ENCODE measurements around the gene SUPT20H. TPM values are rescaled to one million over a fixed set of nuclear protein-coding genes. Genes with fewer than 3 reads are reported as not detected.

Gene SUPT20H
- total and polyA plus RNA-seq, 7 donors = 14.3 to 30.1 (median 22.3) TPM

- no peak for ATAC-seq
- WGBS, 3 donors = 88 to 90% (median 90%) methylated on average over 2 of the region's 2 CpGs
Measured at GRCh38 chr13:37011788-37012187, 47.7 kb downstream of the SUPT20H start.

DNA sequence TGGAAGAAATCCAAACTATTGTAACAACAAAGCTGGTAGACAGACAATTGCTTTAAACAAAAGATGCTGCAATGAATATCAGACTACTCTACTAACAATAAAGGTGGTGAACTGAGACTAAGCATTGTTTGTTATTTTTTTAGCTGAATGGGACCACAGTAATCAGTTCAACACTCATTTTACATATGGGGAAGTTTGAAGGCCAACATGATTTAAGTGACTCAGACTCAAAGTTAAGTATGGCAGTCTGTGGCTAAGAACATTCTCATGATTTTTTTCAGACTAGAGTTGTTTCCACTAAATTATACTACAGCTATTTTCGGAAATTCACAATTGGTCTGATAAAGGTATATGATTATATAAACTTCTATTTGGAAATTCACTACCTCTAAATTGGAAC is 48.5 kb downstream of the SUPT20H start:
- TF ChIP-seq, protein P1, sequence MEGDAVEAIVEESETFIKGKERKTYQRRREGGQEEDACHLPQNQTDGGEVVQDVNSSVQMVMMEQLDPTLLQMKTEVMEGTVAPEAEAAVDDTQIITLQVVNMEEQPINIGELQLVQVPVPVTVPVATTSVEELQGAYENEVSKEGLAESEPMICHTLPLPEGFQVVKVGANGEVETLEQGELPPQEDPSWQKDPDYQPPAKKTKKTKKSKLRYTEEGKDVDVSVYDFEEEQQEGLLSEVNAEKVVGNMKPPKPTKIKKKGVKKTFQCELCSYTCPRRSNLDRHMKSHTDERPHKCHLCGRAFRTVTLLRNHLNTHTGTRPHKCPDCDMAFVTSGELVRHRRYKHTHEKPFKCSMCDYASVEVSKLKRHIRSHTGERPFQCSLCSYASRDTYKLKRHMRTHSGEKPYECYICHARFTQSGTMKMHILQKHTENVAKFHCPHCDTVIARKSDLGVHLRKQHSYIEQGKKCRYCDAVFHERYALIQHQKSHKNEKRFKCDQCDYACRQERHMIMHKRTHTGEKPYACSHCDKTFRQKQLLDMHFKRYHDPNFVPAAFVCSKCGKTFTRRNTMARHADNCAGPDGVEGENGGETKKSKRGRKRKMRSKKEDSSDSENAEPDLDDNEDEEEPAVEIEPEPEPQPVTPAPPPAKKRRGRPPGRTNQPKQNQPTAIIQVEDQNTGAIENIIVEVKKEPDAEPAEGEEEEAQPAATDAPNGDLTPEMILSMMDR (IDR thresholded peaks at IDR 0.05) = no peak
- H3K4me3 ChIP-seq = no peak overlapping the region
- DNase-seq (no peak), ATAC-seq (no peak)
- H3K27ac ChIP-seq = no peak overlapping the region
- intact Hi-C loops (cut with DNase I) = no loop called here
- no peaks in the 10 kb centered on the region for H3K9me3 ChIP-seq
- peaks cover 0 to 98% of the 10 kb centered on the region in 2 donors for H3K36me3 ChIP-seq (ENCODE audit: insufficient read depth in 1 of 2, low read depth in 1 of 2)
- H3K4me1 ChIP-seq = no peaks in the 10 kb centered on the region
- H3K27me3 ChIP-seq (ENCODE audit: insufficient read depth in 3 of 3, low read length in 2 of 3) = no peaks in the 10 kb centered on the region
- 57 to 95% (median 94%) methylated on average over 1 of the region's 1 CpG for WGBS, 3 donors

More at GRCh38 chr13:37011788-37012187, 47.7 kb downstream of the SUPT20H start:
- no peaks in the 10 kb centered on the region for H3K9me3 ChIP-seq
- H3K4me1 ChIP-seq = no peaks in the 10 kb centered on the region
- no peak for DNase-seq
- H3K27ac ChIP-seq = no peak overlapping the region
- H3K36me3 ChIP-seq (ENCODE audit: insufficient read depth in 1 of 2, low read depth in 1 of 2) = peaks cover 0 to 98% of the 10 kb centered on the region in 2 donors
- intact Hi-C loops (cut with DNase I) = no loop called here
- no peaks in the 10 kb centered on the region for H3K27me3 ChIP-seq (ENCODE audit: insufficient read depth in 3 of 3, low read length in 2 of 3)
- H3K4me3 ChIP-seq = no peak overlapping the region
- TF ChIP-seq, protein P1 (IDR thresholded peaks at IDR 0.05) = no peak

DNA sequence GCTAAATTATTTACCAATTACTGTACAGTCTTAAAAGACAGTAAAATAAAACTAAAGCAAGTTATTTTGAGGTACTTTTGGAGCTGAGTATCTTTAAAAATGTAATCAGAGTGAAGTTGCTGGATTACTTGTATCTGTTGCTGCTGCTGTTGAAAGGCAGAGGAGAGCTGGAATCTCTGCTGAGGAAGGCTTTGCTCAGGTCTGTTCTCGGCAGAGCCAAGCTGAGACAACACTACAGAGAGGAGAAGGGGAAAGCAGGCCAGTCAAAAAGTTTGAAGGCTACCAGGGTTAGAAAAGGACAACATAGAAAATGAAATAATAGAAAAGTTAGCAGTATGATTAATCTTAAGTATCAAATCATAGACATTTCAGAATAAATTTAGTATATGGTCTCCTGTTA is 49.1 kb downstream of the SUPT20H start:
- ATAC-seq (no peak), DNase-seq (no peak)
- H3K27ac ChIP-seq = no peak overlapping the region
- no peaks in the 10 kb centered on the region for H3K27me3 ChIP-seq (ENCODE audit: insufficient read depth in 3 of 3, low read length in 2 of 3)
- peaks cover 0 to 98% of the 10 kb centered on the region in 2 donors for H3K36me3 ChIP-seq (ENCODE audit: insufficient read depth in 1 of 2, low read depth in 1 of 2)
- H3K4me3 ChIP-seq = no peak overlapping the region
- TF ChIP-seq, protein P1 (IDR thresholded peaks at IDR 0.05) = no peak
- intact Hi-C loops (cut with DNase I) = no loop called here
- no peaks in the 10 kb centered on the region for H3K9me3 ChIP-seq
- WGBS, 3 donors = 81 to 90% (median 81%) methylated on average over 1 of the region's 1 CpG
- no peaks in the 10 kb centered on the region for H3K4me1 ChIP-seq

DNA sequence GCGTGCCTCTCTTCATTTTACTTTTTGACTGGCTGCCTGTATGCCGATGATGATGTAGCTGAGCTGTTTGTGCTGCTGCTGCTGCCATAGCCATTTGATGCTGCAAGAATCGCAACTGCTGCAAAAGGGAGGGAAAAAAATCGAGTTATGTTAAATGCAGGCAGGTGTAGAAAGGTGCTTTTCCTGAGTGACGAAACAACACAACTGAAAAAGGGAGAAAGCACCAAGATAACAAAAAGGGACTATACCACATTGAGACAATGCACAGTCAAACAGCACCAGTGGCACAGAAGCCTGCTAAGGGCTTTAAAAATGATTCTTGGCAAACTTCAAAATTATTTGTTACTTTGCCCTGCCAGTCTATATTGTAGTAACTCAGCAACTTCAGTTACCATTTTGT is 49.8 kb downstream of the SUPT20H start:
- H3K4me3 ChIP-seq = no peak overlapping the region
- H3K27me3 ChIP-seq (ENCODE audit: insufficient read depth in 3 of 3, low read length in 2 of 3) = no peaks in the 10 kb centered on the region
- DNase-seq (no peak), ATAC-seq (no peak)
- TF ChIP-seq, protein P1 (IDR thresholded peaks at IDR 0.05) = no peak
- H3K27ac ChIP-seq = no peak overlapping the region
- intact Hi-C loops (cut with DNase I) = no loop called here
- WGBS, 3 donors = 85 to 88% (median 87%) methylated on average over 5 of the region's 5 CpGs
- H3K36me3 ChIP-seq (ENCODE audit: insufficient read depth in 1 of 2, low read depth in 1 of 2) = peaks cover 3 to 99% of the 10 kb centered on the region in 2 donors
- H3K4me1 ChIP-seq = no peaks in the 10 kb centered on the region
- no peaks in the 10 kb centered on the region for H3K9me3 ChIP-seq

DNA sequence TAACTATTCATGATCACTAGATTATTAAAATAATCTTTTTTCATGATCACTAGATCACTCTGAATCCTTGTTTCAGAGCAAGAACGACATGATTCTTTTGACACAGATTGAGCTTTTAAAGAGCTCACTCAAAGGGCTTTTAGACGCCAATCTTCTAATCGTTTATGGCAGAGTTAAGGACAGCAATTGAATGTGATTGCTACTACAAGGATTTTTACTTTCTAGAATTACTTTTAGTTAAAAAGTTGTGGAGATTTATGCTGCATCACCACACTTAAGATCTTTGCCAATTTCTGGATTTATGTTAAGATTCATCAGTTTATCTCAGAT is 57.6 kb downstream of the SUPT20H start:
- TF ChIP-seq, protein P1 (IDR thresholded peaks at IDR 0.05) = no peak
- Histone ChIP-seq H3K27me3 (ENCODE audit: insufficient read depth in 3 of 3, low read length in 2 of 3) (no peaks in the 10 kb centered on the region), H3K4me3 (peak overlapping the region; percentile 94), H3K9me3 (no peaks in the 10 kb centered on the region), H3K36me3 (ENCODE audit: insufficient read depth in 1 of 2, low read depth in 1 of 2) (peaks cover 4 to 48% of the 10 kb centered on the region in 2 donors), H3K27ac (no peak overlapping the region), H3K4me1 (peaks cover 19% of the 10 kb centered on the region)
- 30 to 38% (median 31%) methylated on average over 3 of the region's 3 CpGs for WGBS, 3 donors
- DNase-seq = no peak
- no peak for ATAC-seq
- intact Hi-C loops (cut with DNase I) = loop anchor here in 1 of 2 donors (5.0 kb wide), 1 partner anchor 35 kb away; no protein-coding TSS in a partner anchor
